LNCaP clone FGC (cell line): ENCODE results near the gene SOCS1.
"Not testable (repeated sequence)": the region's sequence is repeated elsewhere in the genome, so short reads cannot be mapped to it uniquely, and the experiment has no call there.

Source experiments
- DNase-seq: peaks from one replicate; pipeline ENCODE4 v3.0.0-alpha.2; 2011; ENCODE audit warnings: low read depth
- H3K4me3 ChIP-seq: 2 replicates; pipeline ENCODE4 v1.5.1; 2011; ENCODE audit warnings: mild to moderate bottlenecking, low read depth, low read length, control low read depth
- TF ChIP-seq, protein P1 (sequence below): IDR thresholded peaks from 2 replicates; pipeline ENCODE4 v1.5.1; 2012; ENCODE audit warnings: mild to moderate bottlenecking; ENCODE audit not compliant: control insufficient read depth, insufficient read depth; ENCODE audit errors: extremely low read depth

The SOCS1 gene

DNA sequence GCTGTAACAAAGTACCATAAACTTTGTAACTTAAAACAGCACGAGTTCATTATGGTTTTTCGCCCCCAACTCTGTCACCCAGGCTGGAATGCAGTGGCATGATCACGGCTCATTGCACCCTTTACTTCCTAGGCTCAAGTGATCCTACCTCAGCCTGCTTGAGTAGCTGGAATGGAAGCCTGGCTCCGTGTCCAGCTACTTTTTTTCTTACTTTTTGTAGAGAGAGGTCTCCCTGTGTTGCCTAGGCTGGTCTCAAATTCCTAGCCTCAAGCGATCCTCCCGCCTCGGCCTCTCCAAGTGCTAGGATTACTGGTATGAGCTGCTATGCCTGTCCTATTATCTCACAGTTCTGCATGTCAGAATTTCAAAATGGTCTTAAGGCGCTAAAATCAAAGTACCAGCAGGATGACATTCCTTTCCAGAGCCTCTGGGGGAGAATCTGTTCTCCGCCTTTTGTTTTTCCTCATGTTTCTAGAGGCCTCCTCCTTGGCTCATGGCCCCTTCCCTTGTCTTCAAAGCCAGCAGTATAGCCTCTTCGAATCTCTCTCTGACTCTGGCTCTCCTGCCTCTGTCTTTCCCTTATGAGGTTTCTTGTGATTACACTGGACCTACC lies 35.2 kb upstream of the SOCS1 start:
- no peak overlapping the region for H3K4me3 ChIP-seq
- TF ChIP-seq, protein P1, sequence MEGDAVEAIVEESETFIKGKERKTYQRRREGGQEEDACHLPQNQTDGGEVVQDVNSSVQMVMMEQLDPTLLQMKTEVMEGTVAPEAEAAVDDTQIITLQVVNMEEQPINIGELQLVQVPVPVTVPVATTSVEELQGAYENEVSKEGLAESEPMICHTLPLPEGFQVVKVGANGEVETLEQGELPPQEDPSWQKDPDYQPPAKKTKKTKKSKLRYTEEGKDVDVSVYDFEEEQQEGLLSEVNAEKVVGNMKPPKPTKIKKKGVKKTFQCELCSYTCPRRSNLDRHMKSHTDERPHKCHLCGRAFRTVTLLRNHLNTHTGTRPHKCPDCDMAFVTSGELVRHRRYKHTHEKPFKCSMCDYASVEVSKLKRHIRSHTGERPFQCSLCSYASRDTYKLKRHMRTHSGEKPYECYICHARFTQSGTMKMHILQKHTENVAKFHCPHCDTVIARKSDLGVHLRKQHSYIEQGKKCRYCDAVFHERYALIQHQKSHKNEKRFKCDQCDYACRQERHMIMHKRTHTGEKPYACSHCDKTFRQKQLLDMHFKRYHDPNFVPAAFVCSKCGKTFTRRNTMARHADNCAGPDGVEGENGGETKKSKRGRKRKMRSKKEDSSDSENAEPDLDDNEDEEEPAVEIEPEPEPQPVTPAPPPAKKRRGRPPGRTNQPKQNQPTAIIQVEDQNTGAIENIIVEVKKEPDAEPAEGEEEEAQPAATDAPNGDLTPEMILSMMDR, result no peak
- DNase-seq, result no peak

DNA sequence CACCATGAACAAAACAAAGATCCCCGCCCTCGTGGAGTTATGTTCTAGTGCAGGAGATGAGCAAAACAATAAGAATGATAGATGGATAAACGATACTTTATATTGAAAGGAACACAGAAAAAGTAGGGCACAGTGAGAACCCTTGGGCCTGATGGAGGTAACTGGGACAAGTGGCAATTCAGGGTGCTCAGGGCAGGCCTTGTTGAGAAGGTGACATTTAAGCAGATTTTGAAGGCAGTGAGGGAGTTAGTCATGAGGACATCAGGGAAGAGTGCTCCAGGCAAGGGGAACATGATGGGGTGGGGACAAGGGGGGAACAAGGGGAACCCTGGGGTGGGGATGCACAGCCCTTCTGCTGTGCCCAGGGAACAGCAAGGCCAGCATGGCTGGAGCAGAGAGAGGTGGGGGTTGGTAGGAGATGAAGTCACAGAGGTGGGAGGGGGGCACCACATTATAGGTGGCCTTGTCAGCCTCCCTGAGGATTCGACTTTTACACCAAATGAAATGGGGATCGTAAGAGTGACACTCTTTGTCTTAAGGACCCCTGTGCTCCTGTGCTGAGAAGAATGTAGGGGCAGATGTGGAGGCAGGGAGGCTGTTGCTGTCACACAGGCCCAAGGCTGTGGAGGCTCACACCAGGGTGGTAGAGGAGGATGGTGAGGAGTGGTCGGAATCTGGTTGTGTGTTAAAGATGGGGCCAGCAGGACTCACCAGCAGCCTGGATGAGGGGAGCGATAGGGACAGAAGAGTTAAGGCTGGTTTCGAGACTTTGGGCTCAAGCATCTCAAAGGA lies 34.3 kb upstream of the SOCS1 start:
- H3K4me3 ChIP-seq, result no peak overlapping the region
- TF ChIP-seq, protein P1, result no peak
- DNase-seq, result no peak

DNA sequence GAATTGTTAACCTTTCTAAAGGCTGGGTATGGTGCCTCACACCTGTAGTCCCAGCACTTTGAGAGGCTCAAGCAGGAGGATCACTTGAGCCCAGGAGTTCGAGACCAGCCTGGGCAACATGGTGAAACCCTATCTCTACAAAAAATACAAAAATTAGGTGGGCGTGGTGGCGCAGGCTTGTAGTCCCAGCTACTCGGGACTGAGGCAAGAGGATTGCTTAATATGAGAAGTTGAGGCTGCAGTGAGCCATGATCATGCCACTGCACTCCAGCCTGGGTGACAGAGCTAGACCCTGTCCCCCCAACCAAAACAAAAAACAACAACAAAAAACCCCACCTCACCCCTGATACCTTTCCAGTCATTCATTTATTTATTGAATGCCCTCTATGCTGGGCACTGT lies 33.7 kb upstream of the SOCS1 start:
- not testable (repeated sequence) for H3K4me3 ChIP-seq, DNase-seq

DNA sequence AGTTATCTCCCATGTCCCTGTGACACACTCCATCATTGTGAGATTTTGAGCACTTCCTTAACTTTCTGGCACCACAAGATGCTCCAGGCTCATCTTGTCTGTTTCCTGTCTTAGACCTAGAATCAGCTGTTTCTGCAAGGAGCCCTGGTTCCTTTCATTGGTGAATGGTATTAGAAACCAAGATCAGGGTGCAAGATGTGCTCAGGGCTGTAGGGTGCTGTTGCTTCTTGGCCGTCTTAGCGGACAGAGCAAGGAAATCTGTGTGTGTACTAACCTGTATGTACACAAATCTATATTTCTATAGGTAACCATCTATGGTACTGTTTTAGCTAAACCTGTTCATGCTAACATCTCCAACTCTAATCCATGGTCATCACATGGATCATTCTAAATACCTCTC lies 33.2 kb upstream of the SOCS1 start:
- H3K4me3 ChIP-seq, result no peak overlapping the region
- no peak for DNase-seq
- TF ChIP-seq, protein P1, result no peak

DNA sequence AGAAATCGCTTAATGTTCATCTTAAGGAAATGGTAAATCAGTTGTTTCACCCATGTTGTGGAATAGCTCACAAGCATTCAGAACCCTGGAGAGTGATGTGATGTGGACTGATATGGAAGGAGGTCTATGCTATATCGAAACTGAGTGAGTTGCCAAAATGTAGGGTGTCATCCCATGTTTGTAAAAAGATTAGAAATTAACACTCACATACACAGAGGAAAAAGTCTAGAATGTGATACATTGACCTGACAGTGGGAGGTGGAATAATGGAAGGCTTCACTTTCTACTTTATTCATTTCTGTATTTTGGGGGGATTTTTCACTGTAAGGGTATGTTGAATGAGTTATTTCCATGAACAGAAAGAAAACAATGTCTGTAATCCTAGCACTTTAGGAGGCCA lies 29.8 kb upstream of the SOCS1 start:
- no peak for DNase-seq
- TF ChIP-seq, protein P1, result no peak
- H3K4me3 ChIP-seq, result no peak overlapping the region

DNA sequence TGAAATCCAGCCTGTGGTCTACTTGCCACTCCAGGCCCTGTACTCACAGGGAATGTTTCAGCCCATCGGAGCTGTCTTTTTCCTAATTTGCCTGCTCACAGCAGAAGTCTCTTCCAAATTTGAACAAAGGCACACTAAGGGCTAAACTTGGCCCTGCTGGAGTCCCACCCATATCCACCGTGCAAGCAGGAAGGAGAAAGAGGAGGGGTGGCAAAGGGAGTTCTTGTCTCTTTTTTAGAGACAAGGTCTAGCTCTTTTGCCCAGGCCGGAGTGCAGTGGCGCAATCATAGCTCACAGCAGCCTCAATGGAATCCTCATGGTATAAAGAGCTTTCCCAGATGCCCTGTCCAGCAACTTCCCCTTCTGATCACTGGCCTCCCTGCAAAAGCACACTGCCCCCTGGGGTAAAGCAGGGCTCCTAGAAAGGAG lies 27.8 kb upstream of the SOCS1 start:
- TF ChIP-seq, protein P1, result no peak
- no peak overlapping the region for H3K4me3 ChIP-seq
- DNase-seq, result no peak

DNA sequence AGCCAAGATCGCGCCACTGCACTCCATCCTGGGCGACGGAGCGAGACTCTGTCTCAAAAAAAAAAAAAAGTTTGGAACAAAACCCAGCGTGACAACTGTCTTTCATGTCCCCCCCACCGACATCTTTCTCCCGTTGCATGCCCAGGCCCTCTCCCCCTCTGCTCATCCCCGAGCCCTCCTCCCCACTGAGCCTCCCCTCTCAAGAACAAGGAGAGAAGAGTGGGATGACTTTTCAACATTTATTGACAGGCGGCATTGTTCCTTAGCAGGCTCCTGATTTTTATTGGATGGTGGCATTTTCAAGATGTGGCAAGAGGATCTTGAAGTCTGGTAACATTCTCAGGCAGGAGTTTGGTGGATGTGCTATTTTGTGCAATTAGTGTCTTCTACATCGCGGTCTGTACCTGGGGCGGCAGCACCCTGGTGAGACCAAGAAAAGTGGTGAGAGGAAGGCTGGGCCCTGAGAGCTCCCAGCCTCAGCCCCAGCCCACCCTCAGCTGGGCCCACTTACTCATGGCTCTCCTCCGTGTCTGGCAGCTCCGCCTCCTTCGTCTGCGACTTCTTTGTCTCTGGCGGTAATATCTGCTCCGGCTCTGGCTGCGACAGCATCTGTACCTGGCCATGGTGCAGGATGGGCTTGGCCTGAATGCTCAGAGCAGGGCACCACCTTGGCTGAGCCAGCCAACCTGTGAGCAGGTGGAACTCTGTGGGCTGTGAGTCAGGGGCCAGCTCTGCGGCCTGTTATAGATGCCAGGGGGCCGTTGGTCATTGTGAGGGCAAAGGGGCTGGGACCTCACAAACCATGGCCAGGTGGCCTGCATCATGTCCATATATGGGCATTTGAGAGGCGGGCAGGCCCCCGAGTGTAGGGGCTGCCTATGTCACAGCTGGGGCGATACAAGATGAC lies 24.9 kb upstream of the SOCS1 start, which contains the start of gene PRM1:
Gene PRM1, minus strand, starts transcription at position 715 of the 907 bp plus-strand sequence. Its CDS starts 92 bp downstream, at position 623.
- H3K4me3 ChIP-seq, result no peak within 1 kb of the TSS
- DNase-seq, result no peak
- TF ChIP-seq, protein P1, result no peak
